Mammary epithelial cell (primary cell): ENCODE measurements around the gene RBP3.

Source experiments
- EZH2 ChIP-seq: IDR thresholded peaks from 2 replicates; pipeline ENCODE4 v1.6.1; 2012; ENCODE audit warnings: low read length, inconsistent platforms, borderline replicate concordance
- TF ChIP-seq, protein P1 (sequence below), 2 donors: IDR thresholded peaks in 1 of 2; conservative IDR thresholded peaks in 1 of 2; 2 replicates each; pipeline ENCODE4 v1.5.1; 2011 to 2012; ENCODE audit warnings: inconsistent platforms in 2 of 2, low read length in 2 of 2, mild to moderate bottlenecking in 2 of 2, control low read depth in 1 of 2, low read depth in 1 of 2; ENCODE audit not compliant: insufficient read depth in 1 of 2; ENCODE audit errors: extremely low read depth in 1 of 2

DNA sequence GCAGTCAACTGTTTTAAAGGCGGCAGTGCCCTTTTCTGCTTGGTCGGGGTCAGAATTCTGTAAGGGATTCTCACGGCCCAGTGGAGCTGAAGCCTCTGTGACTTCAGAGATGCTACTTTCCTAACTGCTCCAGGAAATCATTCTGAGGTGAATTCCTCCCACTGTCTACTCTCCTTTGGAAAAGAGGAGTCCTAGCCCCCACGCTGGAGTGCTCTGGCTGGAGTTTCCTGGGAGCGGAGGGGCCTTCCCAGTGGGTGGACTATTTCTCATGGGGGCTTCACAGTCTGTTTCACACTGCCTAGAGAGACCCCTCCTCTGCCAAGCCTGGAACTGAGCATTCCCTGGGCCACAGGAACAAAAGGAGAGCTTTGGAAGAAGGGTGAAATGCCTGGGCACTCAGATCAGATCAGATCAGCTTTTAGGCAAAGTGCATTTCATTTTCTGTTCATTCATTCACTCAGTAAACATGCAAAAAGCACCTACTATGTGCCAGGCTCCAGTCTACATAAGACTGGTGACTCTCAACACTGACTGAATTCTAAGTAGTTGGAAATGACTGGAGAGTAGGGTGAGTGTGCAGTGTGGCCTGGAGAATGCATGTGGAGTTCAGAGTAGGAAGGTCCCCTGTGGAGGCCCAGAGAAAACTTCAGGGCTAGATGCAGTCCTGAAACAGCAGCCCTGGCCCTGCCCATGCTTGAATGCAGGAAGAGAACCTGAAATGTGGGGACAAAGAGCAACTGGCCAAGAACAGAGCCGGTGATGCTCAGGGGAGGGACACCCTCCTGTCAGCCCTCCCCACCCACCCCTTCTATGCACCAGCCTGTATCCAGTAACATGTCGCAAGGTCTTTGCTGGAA lies 23.7 kb downstream of the RBP3 start:
- TF ChIP-seq, protein P1, sequence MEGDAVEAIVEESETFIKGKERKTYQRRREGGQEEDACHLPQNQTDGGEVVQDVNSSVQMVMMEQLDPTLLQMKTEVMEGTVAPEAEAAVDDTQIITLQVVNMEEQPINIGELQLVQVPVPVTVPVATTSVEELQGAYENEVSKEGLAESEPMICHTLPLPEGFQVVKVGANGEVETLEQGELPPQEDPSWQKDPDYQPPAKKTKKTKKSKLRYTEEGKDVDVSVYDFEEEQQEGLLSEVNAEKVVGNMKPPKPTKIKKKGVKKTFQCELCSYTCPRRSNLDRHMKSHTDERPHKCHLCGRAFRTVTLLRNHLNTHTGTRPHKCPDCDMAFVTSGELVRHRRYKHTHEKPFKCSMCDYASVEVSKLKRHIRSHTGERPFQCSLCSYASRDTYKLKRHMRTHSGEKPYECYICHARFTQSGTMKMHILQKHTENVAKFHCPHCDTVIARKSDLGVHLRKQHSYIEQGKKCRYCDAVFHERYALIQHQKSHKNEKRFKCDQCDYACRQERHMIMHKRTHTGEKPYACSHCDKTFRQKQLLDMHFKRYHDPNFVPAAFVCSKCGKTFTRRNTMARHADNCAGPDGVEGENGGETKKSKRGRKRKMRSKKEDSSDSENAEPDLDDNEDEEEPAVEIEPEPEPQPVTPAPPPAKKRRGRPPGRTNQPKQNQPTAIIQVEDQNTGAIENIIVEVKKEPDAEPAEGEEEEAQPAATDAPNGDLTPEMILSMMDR (conservative IDR thresholded peaks at IDR 0.05 in 1 of 2, IDR thresholded peaks at IDR 0.05 in 1 of 2; ENCODE audit: extremely low read depth in 1 of 2, insufficient read depth in 1 of 2, low read depth in 1 of 2, low read length in 2 of 2): no peak
- TF ChIP-seq EZH2: no peak
